GM11168 (cell line): Measurements from ENCODE around the gene ZNF557.
"Not testable (repeated sequence)": the region's sequence is repeated elsewhere in the genome, so short reads cannot be mapped to it uniquely, and the experiment has no call there.

Experiments
- in situ Hi-C: fragments of 300-500 bp; cut with MboI; formaldehyde crosslinking; loops from one replicate; pipeline ENCODE4 v1.12.0; 2022; ENCODE audit warnings: low sequenced_read_pairs; ENCODE audit not compliant: unreplicated experiment

The ZNF557 gene

GRCh38 chr19:7069042-7069903 is at the start of gene ZNF557:
Gene ZNF557, plus strand, starts transcription at chr19:7069703. Its CDS starts 5,372 bp downstream, at chr19:7075075.
- in situ Hi-C loops: no loop called here

DNA sequence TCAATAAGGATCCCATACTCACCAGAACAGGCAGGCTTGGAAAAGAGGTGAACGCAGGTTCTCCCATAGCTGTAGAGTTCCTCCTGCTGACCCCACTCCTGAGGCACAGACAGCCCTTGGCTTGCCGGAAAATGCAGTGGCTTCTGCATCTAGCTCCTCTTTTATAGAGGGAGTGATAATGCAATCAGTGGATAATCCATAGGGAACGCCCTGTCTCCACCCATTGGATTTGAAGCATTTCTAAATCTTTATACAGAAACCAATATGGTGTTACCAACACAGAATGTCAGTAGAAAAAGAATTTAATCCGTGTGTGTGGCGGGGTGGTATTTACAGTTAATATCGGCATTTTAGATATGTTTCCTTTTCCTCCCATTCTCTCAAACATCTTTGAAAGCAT is 48.2 kb upstream of the ZNF557 start, which contains the start of gene MBD3L2B:
MBD3L2B (minus strand) TSS at position 101 of the 400 bp plus-strand sequence; CDS start at position 67, 34 bp downstream.
- in situ Hi-C loops: not testable (repeated sequence)

GRCh38 chr19:7028790-7029189 is 40.7 kb upstream of the ZNF557 start:
- in situ Hi-C loops: not testable (repeated sequence)

GRCh38 chr19:7030278-7030677 is 39.2 kb upstream of the ZNF557 start, which contains the start of gene MBD3L5:
Gene MBD3L5, plus strand, starts transcription at chr19:7030578. Its CDS starts 34 bp downstream, at chr19:7030612.
- in situ Hi-C loops: not testable (repeated sequence)

GRCh38 chr19:7040079-7040478 is 29.4 kb upstream of the ZNF557 start, which contains the start of gene MBD3L4:
Gene MBD3L4, minus strand, starts transcription at chr19:7040179. Its CDS starts 35 bp downstream, at chr19:7040144.
- in situ Hi-C loops: not testable (repeated sequence)

DNA sequence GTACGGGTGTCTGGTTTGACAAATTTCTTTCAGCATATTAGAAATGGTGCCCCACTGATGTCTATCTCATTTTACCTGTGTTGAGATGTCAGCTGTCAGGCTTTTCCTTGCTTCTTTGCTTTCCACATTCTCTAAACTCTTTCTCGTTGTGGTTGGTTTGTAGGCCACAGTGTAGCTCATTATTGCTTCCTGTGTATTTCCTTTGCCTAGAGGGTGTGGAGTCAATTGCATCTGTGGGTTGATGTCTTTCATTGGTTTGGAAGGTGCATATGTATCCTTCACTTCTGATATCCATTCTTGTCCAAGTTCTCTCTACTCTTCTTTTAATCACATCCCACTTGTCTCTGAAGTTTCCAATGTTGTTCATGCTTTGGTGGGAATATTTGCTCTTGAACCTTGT is 27.9 kb upstream of the ZNF557 start:
- in situ Hi-C loops: not testable (repeated sequence)

GRCh38 chr19:7049021-7049420 is 20.5 kb upstream of the ZNF557 start, which contains the start of gene MBD3L2:
Gene MBD3L2, plus strand, starts transcription at chr19:7049321. Its CDS starts 53 bp downstream, at chr19:7049374.
- in situ Hi-C loops: not testable (repeated sequence)

DNA sequence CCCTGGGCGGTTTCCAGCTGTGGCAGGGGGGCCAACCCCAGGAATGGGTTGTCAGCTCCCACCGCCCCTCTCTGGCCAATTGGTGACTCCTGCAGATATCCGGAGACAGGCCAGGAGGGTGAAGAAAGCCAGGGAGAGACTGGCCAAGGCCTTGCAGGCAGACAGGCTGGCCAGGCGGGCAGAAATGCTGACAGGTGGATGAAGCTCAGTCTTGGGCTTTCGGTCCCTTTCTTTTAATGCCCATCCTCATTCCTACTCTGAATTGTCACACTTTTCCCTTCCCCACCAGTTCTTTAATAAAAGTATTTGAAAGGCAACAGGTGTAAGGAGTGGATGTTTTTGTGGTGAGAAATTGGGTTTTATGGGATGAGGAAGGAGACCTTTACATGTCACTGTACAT is 18.1 kb upstream of the ZNF557 start:
- in situ Hi-C loops: not testable (repeated sequence)

DNA sequence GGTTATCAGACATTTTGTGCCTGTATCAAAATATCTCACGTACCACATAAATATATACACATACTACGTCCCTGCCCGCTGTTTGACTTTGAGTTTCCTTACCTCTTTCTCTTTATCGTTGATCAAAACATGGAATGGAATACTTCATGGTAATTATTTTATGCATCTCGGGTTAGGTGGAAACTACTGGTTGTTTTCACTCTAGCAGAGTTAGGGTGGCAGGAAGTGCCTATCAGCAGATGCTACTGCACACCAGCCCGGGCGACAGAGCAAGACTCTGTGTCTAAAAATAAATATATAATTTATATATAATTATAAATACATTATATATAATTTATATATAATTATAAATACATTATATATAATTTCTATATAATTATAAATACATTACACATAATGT is 16.6 kb upstream of the ZNF557 start:
- in situ Hi-C loops: not testable (repeated sequence)

DNA sequence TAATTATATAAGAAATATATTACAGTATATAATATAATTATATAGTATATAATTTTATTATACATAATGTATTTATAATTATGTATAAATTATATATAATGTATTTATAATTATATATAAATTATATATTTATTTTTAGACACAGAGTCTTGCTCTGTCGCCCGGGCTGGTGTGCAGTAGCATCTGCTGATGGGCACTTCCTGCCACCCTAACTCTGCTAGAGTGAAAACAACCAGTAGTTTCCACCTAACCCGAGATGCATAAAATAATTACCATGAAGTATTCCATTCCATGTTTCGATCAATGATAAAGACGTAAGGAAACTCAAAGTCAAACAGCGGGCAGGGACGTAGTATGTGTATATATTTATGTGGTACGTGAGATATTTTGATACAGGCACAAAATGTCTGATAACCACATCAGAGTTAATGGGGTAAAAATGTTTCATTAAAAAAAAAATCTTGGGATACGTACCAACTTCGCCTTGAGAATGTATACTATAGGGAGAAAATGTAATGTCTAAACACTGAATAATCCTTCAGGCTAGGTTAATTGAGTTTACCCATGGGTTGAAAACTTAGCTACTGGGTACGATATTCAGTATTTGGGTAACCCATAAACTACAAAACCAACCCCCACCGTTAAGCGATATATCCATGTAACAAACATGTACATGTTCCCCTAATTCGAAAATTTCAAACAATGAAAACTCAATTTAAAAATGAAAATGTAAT is 14.7 kb upstream of the ZNF557 start:
- in situ Hi-C loops: not testable (repeated sequence)

- in situ Hi-C loops: not testable (repeated sequence)
These were observed 13.8 kb upstream of the ZNF557 start for GRCh38 chr19:7055679-7056078.

DNA sequence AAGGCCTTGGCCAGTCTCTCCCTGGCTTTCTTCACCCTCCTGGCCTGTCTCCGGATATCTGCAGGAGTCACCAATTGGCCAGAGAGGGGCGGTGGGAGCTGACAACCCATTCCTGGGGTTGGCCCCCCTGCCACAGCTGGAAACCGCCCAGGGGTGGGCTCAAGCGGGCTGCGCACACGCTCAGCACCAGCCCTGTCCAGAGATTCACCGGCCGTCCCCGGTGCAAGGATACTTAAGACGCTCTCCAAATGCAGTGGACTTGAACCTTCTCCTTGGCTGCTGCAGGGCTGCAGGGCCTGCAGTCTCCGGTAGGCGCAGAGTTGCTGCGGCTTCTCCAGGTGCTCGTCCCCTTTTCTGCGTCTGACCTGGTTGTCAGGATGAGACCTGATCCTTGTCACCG is 13.1 kb upstream of the ZNF557 start:
- in situ Hi-C loops: not testable (repeated sequence)

- in situ Hi-C loops: not testable (repeated sequence)
These were observed 10.9 kb upstream of the ZNF557 start, which contains the start of gene MBD3L3 for GRCh38 chr19:7058576-7058975. Gene MBD3L3, minus strand, starts transcription at chr19:7058676. Its CDS starts 71 bp downstream, at chr19:7058605.

DNA sequence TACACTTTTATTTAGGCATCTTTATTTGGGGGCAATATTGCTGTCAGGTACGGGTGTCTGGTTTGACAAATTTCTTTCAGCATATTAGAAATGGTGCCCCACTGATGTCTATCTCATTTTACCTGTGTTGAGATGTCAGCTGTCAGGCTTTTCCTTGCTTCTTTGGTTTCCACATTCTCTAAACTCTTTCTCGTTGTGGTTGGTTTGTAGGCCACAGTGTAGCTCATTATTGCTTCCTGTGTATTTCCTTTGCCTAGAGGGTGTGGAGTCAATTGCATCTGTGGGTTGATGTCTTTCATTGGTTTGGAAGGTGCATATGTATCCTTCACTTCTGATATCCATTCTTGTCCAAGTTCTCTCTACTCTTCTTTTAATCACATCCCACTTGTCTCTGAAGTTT is 9.5 kb upstream of the ZNF557 start:
- in situ Hi-C loops: not testable (repeated sequence)

DNA sequence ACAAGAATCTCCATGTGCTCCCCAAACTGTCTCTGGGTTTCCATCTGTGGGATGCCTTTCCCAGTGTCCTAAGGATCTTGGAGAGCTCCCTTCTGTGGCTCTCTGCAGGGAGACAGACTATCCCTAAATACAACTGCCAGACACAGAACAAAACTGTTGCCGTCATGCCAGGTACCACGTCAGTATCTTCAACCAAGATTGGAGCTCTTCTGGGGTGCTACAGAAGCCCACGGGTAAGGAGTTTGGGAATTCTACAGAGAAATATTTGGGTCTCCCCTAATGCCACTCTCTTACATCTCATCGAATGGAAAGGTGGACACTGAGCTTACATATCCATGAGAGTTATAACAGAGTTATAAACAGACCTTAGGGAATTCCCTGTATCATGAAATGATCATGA is 6.2 kb upstream of the ZNF557 start:
- in situ Hi-C loops: no loop called here

GRCh38 chr19:7063764-7064418 is 5.6 kb upstream of the ZNF557 start:
- in situ Hi-C loops: no loop called here

- in situ Hi-C loops: not testable (repeated sequence)
These were observed 2.4 kb upstream of the ZNF557 start for GRCh38 chr19:7067122-7067521.

DNA sequence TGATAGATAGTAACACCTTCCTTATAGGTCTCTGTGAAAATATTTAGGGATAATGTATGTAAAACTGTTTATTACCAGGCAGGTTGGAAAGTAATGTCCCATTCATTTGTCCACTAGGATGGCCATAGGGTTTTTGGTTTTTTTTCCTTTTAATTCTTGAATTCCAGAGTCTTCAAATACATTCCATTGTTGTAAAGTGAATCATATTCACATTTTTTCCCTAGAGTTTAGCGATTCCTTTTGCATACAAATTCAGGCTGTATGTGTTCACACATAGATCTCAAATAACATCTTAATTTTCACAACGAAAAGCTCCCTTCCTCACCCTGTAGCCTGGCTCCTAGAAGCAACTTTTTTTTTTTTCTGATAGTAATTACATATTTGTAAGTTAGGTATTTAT is 1.8 kb upstream of the ZNF557 start:
- in situ Hi-C loops: no loop called here

GRCh38 chr19:7068599-7068998 is 904 bp upstream of the ZNF557 start:
- in situ Hi-C loops: no loop called here

DNA sequence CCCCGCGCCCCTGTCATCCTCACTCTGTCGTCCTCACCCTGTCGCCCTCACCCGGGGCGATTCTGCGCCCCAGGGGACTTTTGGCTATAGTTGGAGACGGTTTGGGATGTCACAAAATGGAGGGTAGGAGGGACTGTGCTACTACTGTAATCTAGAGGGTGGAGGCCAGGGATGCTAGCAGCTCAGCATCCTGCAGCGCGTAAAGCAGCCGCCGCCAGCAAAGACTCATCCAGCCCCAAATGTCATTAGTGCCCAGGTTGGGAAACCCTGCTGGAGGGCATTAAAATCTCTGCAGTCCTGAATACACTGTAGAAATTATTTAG is 362 bp downstream of the ZNF557 start:
- in situ Hi-C loops: no loop called here
